Measurements from ENCODE around the gene TTLL6. TPM values are rescaled to one million over a fixed set of nuclear protein-coding genes. Genes with fewer than 3 reads are reported as not detected.

TTLL6 gene
- total and polyA plus RNA-seq, 9 of the 15 experiments (the other 6 are each of a cell fraction or from before 2014, with no cell fraction given): 0.05 TPM; not detected in 8

- peak in 1 of 2 experiments; percentile 57 for TF ChIP-seq AFF1 (IDR thresholded peaks at IDR 0.05; ENCODE audit: low read depth in 1 of 2, partially characterized antibody in 2 of 2)
- no peak for TF ChIP-seq CHD4 (IDR thresholded peaks at IDR 0.05; ENCODE audit: insufficient read depth, insufficient replicate concordance, low read depth, low read length, poor library complexity, severe bottlenecking)
- TF ChIP-seq XRCC5 (IDR thresholded peaks at IDR 0.05; ENCODE audit: low read depth, low read length): no peak
- no peak for TF ChIP-seq ILK (tag; IDR thresholded peaks at IDR 0.05; ENCODE audit: borderline replicate concordance, low read depth)
- no peak for TF ChIP-seq ZNF239 (CRISPR knock-in tag; IDR thresholded peaks at IDR 0.05)
- TF ChIP-seq ZNF444 (CRISPR knock-in tag; IDR thresholded peaks at IDR 0.05): no peak
- no peak for TF ChIP-seq RAD21 (CRISPR knock-in tag; conservative IDR thresholded peaks at IDR 0.05 in 1 of 2, IDR thresholded peaks at IDR 0.05 in 1 of 2)
- no peak; the same call in 1 of the 2 replicates for TF ChIP-seq SMARCA4 (IDR thresholded peaks at IDR 0.05)
- TF ChIP-seq, protein P1, sequence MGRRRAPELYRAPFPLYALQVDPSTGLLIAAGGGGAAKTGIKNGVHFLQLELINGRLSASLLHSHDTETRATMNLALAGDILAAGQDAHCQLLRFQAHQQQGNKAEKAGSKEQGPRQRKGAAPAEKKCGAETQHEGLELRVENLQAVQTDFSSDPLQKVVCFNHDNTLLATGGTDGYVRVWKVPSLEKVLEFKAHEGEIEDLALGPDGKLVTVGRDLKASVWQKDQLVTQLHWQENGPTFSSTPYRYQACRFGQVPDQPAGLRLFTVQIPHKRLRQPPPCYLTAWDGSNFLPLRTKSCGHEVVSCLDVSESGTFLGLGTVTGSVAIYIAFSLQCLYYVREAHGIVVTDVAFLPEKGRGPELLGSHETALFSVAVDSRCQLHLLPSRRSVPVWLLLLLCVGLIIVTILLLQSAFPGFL (CRISPR knock-in tag; IDR thresholded peaks at IDR 0.05): no peak
- no peak for TF ChIP-seq RFX1 (IDR thresholded peaks at IDR 0.05)
- no peak for TF ChIP-seq CEBPZ (IDR thresholded peaks at IDR 0.05; ENCODE audit: borderline replicate concordance, low read depth, low read length)
- TF ChIP-seq YBX1 (IDR thresholded peaks at IDR 0.05): no peak
- no peak for TF ChIP-seq SNAPC5 (CRISPR knock-in tag; IDR thresholded peaks at IDR 0.05)
- TF ChIP-seq, protein P2, sequence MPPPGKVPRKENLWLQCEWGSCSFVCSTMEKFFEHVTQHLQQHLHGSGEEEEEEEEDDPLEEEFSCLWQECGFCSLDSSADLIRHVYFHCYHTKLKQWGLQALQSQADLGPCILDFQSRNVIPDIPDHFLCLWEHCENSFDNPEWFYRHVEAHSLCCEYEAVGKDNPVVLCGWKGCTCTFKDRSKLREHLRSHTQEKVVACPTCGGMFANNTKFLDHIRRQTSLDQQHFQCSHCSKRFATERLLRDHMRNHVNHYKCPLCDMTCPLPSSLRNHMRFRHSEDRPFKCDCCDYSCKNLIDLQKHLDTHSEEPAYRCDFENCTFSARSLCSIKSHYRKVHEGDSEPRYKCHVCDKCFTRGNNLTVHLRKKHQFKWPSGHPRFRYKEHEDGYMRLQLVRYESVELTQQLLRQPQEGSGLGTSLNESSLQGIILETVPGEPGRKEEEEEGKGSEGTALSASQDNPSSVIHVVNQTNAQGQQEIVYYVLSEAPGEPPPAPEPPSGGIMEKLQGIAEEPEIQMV (tag; conservative IDR thresholded peaks at IDR 0.05; ENCODE audit: low read depth): no peak
These were observed 14.0 kb upstream of the TTLL6 start, which contains the start of gene CALCOCO2 (continued) for GRCh38 chr17:48830840-48831548.
